ENCODE measurements around the gene STRN4. TPM values are rescaled to one million over a fixed set of nuclear protein-coding genes. Genes with fewer than 3 reads are reported as not detected.

The STRN4 gene
- total RNA-seq, 1 experiment from 2014 or later: 134 TPM

- intact Hi-C loops (cut with micrococcal nuclease; ENCODE audit: unreplicated experiment): no loop called here
- H3K4me3 ChIP-seq (ENCODE audit: low read depth, low read length, poor library complexity, severe bottlenecking): no peak overlapping the region
- CTCF ChIA-PET: no interaction called here
- POLR2A ChIA-PET (ENCODE audit: low non-redundant PET): no interaction called here
- H3K4me1 ChIP-seq (ENCODE audit: insufficient read depth, low read length, poor library complexity, severe bottlenecking): no peaks in the 10 kb centered on the region
- H3K9me3 ChIP-seq (ENCODE audit: low read depth, low read length, poor library complexity, severe bottlenecking): no peaks in the 10 kb centered on the region
- TF ChIP-seq CTCF (conservative IDR thresholded peaks at IDR 0.05; ENCODE audit: low read depth, low read length): no peak
- no peak for TF ChIP-seq EZH2 (IDR thresholded peaks at IDR 0.05; ENCODE audit: borderline replicate concordance, low read depth, low read length, poor library complexity, severe bottlenecking)
- H3K36me3 ChIP-seq (ENCODE audit: insufficient read depth, low read length, poor library complexity, severe bottlenecking): peaks cover 85% of the 10 kb centered on the region
- no peaks in the 10 kb centered on the region for H3K27me3 ChIP-seq (replicated peaks; ENCODE audit: insufficient read depth, low read depth, low read length, poor library complexity)
- DNase-seq (ENCODE audit: low spot score): no peak
- H3K27ac ChIP-seq (ENCODE audit: low read depth, low read length, poor library complexity, severe bottlenecking): no peak overlapping the region
- BruUV-seq (replicated peaks): no TSS peak
Measured at GRCh38 chr19:46733690-46734292, 12.5 kb downstream of the STRN4 start.

GRCh38 chr19:46732966-46733689 lies 13.1 kb downstream of the STRN4 start:
- TF ChIP-seq EZH2 (IDR thresholded peaks at IDR 0.05; ENCODE audit: borderline replicate concordance, low read depth, low read length, poor library complexity, severe bottlenecking) (no peak), CTCF (conservative IDR thresholded peaks at IDR 0.05; ENCODE audit: low read depth, low read length) (no peak)
- H3K27me3 ChIP-seq (replicated peaks; ENCODE audit: insufficient read depth, low read depth, low read length, poor library complexity): no peaks in the 10 kb centered on the region
- peaks cover 86% of the 10 kb centered on the region for H3K36me3 ChIP-seq (ENCODE audit: insufficient read depth, low read length, poor library complexity, severe bottlenecking)
- no peak overlapping the region for H3K4me3 ChIP-seq (ENCODE audit: low read depth, low read length, poor library complexity, severe bottlenecking)
- no peaks in the 10 kb centered on the region for H3K9me3 ChIP-seq (ENCODE audit: low read depth, low read length, poor library complexity, severe bottlenecking)
- no peak for DNase-seq (ENCODE audit: low spot score)
- BruUV-seq (replicated peaks): no TSS peak
- ChIA-PET POLR2A (ENCODE audit: low non-redundant PET) (no interaction called here), CTCF (no interaction called here)
- no peak overlapping the region for H3K27ac ChIP-seq (ENCODE audit: low read depth, low read length, poor library complexity, severe bottlenecking)
- no peaks in the 10 kb centered on the region for H3K4me1 ChIP-seq (ENCODE audit: insufficient read depth, low read length, poor library complexity, severe bottlenecking)
- intact Hi-C loops (cut with micrococcal nuclease; ENCODE audit: unreplicated experiment): no loop called here

GRCh38 chr19:46732172-46732938 lies 13.9 kb downstream of the STRN4 start:
- no peaks in the 10 kb centered on the region for H3K4me1 ChIP-seq (ENCODE audit: insufficient read depth, low read length, poor library complexity, severe bottlenecking)

More at GRCh38 chr19:46732172-46732938, 13.9 kb downstream of the STRN4 start:
- POLR2A ChIA-PET (ENCODE audit: low non-redundant PET): no interaction called here
- H3K9me3 ChIP-seq (ENCODE audit: low read depth, low read length, poor library complexity, severe bottlenecking): no peaks in the 10 kb centered on the region
- BruUV-seq (replicated peaks): no TSS peak
- CTCF ChIA-PET: interaction anchor here (0.6 kb wide), 1 partner anchor 199 kb away, joined by 10 read pairs; no protein-coding TSS in a partner anchor
- TF ChIP-seq CTCF (conservative IDR thresholded peaks at IDR 0.05; ENCODE audit: low read depth, low read length): no peak
- no peak for TF ChIP-seq EZH2 (IDR thresholded peaks at IDR 0.05; ENCODE audit: borderline replicate concordance, low read depth, low read length, poor library complexity, severe bottlenecking)
- no peak for DNase-seq (ENCODE audit: low spot score)
- no peaks in the 10 kb centered on the region for H3K27me3 ChIP-seq (replicated peaks; ENCODE audit: insufficient read depth, low read depth, low read length, poor library complexity)
- H3K27ac ChIP-seq (ENCODE audit: low read depth, low read length, poor library complexity, severe bottlenecking): no peak overlapping the region
- intact Hi-C loops (cut with micrococcal nuclease; ENCODE audit: unreplicated experiment): no loop called here
- no peak overlapping the region for H3K4me3 ChIP-seq (ENCODE audit: low read depth, low read length, poor library complexity, severe bottlenecking)
- peaks cover 86% of the 10 kb centered on the region for H3K36me3 ChIP-seq (ENCODE audit: insufficient read depth, low read length, poor library complexity, severe bottlenecking)

Data from A673 (cell line).